Measurements from ENCODE around the gene UGT1A1.

- TF ChIP-seq CTCF (IDR thresholded peaks at IDR 0.05), result no peak
- no peak for TF ChIP-seq POLR2AphosphoS5 (IDR thresholded peaks at IDR 0.05; ENCODE audit: insufficient read depth in 1 of 2, low read depth in 1 of 2)
- no peak for TF ChIP-seq POLR2A (IDR thresholded peaks at IDR 0.05)
These were observed 60.1 kb downstream of the UGT1A1 start for GRCh38 chr2:233819884-233820773.

All from vagina (tissue), 2 donors.